ENCODE data around the gene KSR2.
"Not testable (repeated sequence)": the region's sequence is repeated elsewhere in the genome, so short reads cannot be mapped to it uniquely, and the experiment has no call there.

KSR2 gene

DNA sequence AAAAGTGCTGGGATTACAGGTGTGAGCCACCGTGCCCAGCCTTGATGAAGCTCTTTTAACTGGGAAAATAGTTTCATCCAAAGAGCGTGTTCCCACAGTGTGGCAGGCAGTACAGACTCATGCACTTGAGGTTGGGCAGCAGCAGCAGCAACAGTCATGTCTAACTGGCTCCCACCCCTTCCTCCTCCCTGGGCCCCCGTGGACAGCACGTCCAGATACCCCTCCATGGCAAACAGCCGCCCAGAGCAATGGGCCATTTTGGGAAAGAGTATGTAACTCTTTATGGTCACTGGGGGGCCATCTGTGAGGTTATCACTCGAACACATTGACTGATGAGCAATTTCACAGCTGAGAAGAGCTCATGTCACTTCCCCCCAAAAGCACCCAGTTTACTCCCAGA lies 328.3 kb downstream of the KSR2 start:
- DNase-seq (ENCODE audit: low read depth in 3 of 3), result no peak

DNA sequence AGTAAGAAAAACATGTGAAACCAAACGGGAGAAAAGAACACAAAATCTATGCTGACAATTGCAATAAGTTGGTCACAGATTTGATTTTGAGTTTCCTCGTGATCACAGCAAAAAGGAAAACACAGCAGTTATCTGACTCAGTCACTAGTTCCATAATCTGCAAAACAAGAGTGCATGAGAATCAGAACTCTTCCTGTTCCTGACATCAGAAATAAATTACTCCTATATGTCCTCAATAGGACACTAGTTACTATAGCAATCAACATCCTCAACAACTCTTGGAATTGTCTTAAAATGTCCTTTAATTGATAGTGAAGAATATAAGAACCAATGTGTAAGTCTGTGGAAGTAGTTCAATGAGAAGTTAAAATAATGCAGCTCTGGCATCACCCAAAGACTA lies 339.3 kb downstream of the KSR2 start:
- DNase-seq (ENCODE audit: low read depth in 3 of 3), result no peak

DNA sequence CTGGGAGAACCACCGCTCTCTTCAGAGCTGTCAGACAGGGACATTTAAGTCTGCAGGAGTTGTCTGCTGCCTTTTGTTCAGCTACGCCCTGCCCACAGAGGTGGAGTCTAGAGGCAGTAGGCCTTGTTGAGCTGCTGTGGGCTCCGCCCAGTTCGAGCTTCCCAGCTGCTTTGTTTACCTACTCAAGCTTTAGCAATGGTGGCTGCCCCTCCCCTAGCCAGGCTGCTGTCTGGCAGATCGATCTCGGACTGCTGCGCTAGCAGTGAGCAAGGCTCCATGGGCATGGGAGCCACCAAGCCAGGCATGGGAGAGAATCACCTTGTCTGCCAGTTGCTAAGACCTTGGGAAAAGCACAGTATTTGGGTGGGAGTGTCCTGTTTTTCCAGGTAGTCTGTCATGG lies 340.1 kb downstream of the KSR2 start:
- not testable (repeated sequence) for DNase-seq (ENCODE audit: low read depth in 3 of 3)

DNA sequence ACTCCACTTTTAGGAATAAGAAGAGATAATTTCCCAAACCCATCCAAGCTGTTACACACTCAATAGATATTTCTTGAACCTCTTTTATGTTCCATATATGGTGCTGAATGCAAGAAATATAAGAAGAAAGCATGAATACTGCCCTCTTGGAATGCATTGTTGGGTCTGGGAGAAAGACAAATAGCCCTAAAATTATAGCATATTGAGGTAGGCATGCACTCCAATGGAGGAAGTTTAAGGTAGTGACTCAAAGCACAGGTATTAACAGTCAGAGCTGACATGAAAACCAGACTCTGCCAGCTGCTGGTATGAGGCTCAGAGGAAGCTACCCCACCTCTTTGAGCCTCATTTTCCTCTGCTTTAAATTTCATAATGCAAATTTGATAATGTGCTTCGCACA lies 346.0 kb downstream of the KSR2 start:
- DNase-seq (ENCODE audit: low read depth in 3 of 3), result no peak

DNA sequence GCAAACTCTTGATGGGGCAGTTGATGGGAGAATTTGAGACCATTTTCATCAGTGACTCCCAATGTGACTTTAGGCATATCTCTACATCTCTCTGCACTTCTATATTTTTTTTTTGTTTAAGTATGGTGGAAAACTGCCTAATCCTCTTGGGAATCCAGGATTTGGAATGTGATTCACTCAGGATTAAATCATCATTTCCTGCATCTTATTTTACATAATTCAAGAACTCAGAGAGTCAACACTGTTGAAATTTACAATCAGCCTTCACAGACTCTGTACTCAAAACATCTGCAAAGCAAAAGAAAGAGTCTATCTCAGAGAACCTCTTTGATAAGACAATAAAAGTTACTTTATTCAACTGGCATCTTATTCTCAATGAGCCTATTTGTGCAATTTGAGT lies 346.7 kb downstream of the KSR2 start:
- DNase-seq (ENCODE audit: low read depth in 3 of 3), result no peak

DNA sequence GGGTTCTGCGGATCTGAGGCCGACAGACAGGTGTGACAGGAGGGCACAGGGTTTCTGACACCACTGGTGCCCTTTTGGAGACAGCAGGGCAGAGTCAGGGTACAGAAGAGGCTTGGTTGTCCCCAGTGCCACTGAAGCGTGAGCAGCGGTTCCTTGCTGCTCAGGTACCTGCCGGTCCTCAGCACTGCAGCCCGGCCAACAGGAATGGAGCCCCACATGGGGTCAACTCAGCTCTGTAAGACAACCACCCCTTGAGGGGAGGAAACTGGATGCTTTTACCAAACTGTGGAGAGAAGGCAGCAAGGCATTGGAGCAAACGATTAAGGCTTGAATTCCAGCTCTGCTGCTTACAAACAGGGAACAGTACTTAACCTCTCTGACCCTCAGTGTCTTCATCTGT lies 361.0 kb downstream of the KSR2 start:
- no peak for DNase-seq (ENCODE audit: low read depth in 3 of 3)

DNA sequence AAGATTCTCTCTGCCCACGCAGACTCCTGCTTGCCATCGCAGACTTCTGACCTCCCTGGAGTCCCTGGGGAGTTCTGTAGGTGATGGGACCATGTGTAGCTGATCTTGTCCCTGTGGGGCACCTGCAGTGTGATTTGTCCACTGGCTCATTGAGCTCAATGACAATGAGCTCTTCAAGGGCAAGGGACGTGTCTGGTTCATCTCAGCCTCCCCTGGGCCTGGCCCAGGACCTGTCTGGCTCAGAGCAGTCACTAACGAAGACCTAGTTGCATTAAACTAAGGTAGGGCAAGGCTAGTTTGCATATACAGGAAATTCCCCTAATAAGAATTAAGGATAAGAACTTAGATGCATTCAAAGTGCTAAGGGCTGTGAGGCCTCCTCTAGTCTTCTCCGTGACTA lies 361.8 kb downstream of the KSR2 start:
- no peak for DNase-seq (ENCODE audit: low read depth in 3 of 3)

DNA sequence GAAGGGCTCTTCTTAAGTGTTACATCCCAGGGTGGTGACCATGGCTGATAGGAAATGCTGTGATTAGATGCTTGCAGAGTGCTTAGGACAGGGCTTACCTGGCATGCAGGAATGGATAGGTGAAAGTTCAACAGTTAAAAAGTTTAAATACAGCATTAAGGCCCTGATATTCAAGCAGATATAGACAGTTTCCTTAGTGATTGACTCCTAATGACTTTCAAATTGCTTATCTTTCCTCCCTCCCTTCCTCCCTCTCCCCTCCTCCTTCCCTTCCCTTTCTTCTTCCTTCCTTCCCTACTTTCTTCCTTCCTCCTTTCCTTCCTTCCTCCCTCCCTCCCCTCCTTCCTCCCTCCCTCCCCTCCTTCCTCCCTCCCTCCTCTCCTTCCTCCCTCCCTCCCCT lies 362.8 kb downstream of the KSR2 start:
- no peak for DNase-seq (ENCODE audit: low read depth in 3 of 3)

DNA sequence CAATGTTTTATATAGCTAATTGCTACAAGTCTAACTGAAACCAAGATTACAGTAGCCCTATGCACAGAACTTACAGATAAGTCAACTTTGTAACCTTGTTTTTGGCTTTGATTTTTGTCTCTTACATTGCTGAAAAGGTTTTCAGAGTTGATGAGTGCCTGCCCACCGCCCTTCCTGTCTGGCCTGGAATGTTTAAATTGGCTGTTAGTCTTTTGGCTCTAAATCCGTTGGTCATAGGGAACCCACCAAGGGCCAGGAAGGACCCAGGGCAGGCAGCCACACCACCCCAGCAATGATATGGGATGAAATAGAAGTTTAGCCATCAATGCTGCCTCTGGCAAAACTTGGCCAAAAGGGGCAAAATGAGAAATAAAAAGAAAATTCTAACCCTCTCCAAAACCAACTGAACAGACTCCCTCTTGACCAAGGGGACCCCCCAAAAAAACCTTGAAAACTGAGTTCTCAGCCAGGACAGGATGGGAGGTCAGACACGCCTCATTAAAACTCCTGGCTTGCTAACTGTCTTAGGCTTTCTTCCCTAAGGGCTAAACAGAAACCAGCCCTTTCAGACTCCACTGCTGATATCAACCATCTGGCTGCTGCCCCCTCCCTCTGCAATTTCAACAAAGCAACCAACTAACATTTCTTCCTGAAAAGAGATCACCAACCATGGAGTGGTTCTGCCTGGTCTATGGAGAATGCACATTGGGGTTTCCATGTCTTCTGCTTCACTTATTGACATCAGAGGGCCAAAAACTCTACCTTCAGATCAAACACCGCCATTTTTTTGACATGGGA lies 365.3 kb downstream of the KSR2 start:
- no peak for DNase-seq (ENCODE audit: low read depth in 3 of 3)

DNA sequence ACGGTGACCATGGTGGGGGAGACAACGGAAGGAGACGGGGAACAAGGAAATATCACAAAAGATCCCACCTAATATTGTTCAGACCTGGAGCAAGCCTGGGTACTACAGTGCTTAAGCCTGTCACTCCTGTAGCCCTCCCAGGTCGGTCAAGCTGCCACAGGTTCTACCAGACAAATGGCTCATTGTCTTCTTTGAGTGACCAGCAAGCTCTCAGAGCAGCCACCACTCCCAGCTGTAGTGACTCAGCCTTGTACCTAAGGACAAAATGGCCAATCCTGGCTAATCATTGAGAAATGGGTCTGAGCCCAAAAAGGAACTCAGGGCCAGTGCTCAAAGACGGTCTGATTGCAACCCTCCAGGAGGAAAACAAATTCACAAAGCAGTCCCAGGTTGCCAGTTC lies 368.9 kb downstream of the KSR2 start:
- DNase-seq (ENCODE audit: low read depth in 3 of 3), result no peak

DNA sequence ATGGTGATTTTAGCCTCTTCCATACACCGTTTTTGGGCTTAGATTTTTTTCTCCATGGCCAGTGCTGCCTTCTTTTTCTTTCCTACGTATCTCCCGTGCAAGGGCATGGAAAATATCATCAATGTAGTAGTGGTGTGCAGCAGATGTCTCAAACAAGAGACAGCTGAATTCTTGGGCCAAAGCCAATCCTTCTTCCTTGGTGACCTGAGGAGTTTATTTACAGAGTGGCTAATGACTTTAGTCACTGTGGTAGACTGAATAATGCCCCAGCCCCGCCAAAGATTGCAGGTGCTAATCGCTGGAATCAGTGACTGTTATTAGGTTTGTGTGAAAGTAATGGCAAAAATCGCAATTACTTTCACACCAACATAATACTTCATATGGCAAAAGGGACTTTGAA lies 371.8 kb downstream of the KSR2 start:
- DNase-seq (ENCODE audit: low read depth in 3 of 3), result no peak

DNA sequence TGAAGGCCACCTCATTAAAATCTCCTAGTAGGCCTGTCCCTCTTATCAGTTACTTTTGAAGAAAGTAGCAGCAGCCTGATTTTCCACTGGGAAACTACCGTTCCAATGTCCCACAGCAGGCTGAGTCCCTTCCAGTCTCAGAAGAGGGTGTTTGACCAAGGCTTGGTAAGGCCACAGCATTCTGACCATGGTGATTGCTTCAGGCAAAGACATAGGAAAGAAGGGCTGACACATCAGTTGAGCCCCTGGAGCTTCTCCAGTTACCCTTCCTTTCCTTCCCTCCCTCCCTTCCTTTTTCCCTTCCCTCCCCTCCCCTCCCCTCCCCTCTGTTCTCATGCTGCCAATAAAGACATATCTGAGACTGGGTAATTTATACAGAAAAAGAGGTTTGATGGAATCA lies 373.0 kb downstream of the KSR2 start:
- DNase-seq (ENCODE audit: low read depth in 3 of 3), result no peak

DNA sequence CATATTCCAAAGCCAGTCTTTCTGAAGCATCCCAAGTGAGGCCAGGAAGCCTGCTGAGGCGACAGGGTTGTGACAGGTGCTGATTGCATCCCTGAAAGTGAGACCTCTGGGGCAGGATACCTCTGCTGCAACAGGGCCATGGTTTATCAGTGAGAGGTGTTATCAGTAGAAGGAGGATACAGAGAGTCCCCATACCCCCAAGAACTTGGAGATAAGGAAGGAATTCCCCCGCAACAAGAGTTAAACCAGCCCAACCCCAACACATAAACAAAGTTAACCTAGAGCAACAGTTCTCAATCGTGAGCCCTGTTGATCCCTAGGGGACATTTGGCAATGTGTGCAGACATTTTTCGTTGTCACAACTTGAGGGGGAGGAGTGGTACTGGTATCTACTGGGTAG lies 374.3 kb downstream of the KSR2 start:
- DNase-seq (ENCODE audit: low read depth in 3 of 3), result no peak

DNA sequence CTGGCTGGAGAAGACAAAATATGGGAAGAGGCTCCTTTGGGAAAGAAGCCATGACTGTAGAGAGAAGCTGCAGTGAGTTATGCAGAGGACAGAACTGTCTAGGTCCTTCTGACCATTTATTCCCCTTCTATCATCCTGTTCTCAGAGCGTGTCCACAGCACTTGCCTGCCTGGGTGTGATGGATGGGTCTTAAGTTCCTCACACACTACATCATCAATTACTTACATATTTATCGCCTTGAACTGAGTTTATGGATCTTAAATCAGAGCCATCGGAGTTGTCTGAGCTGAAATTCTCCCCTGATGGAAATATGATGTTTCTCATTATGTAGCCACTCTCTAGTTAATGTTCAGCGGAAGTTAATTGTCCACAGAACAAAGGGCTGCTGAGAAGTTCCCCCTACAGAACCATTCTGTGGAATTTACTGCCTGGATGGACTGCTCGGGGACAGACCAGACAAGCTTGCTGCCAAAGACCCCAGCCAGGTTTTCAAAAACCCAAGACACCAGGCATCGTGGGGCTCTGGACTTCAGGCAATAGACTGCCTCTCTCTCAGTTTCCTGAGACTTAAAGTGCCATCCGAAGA lies 374.9 kb downstream of the KSR2 start:
- DNase-seq (ENCODE audit: low read depth in 3 of 3), result no peak

DNA sequence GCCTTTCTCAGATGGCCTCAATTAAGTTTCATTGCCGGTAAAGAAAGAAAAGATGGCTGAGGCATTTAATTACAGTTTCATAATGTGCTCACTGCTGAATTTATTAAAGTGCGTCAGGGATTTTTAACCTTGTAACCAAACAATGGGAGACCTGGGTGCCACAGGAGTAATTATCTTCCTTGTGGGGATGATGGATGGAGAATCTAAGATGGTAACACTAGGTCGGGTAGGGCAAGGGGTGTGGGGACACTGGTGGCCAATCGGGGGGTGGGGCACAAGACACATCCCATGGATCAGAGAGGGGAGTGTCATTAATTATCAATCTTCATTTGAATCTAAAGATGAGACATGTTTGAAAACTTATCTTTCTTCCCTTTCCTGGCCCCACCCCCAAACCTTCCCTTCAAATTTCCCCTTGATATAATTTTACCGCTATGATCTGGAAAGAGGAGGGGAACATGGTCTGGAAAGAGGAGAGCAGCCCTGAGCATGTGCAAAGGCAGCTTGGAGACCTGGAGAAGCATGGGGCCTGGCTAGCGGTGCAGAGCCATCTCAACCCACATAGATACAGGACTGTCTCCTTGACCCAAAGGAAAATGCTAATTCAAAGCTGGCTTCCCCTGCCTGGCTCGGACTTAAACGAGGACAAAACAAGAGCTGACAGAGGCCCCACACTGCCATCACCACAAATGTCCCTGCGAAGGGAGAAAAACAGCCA lies 376.0 kb downstream of the KSR2 start:
- DNase-seq (ENCODE audit: low read depth in 3 of 3), result no peak

DNA sequence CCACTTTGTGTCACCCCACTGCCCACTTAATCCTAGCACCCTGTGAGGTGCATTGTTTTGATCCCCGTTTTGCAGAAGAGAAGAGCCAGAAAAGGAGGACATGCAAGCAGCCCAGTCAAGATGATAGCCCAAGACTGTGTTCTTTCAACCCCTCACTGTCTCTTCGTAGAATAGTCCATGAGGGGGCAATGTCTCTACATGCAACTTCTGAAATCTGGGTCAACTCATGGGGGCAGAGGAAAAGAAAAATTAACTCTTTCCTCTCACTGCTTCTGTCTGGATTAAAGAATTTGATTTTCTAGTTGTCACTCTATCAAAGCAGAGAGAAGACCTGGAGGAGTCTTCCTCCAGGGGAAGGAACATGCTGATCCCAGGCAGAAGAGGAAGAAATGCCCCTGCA lies 377.8 kb downstream of the KSR2 start:
- no peak for DNase-seq (ENCODE audit: low read depth in 3 of 3)

DNA sequence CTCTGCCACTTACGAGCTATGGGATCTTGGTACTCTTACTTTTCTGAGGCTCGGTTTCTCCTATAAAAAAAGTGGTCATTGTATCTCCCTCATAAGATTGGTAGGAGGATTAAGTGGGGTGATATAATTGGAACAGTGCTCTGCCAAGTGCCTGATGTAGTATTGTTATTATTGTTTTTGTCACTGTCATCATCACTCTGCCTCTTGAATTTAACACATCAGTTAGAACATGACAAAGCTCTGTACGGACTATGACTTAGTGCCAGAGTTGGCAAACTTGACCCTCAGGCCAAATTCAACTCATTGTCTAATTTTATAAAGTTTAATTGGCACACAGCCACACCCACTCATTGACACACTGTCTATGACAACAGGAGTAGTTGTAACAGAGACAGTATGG lies 378.4 kb downstream of the KSR2 start:
- DNase-seq (ENCODE audit: low read depth in 3 of 3), result no peak

DNA sequence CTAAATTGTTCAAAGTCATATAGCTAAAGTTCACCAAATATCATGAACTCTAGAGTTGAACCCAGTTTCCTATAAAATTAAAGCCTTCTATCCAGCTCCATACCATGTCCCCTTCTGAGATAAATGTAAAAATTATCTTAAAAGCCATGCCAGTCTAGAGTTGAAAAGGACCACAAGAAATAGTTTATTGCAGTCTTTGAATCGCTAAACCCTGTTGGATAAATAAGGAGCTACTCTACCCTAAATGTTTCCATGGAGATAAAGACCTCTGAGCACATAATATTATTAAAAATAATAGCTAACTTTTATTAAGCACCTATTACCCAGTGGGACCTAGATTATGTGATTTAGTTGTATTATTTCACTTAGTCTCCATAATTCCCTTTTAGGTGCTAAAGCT lies 379.8 kb downstream of the KSR2 start:
- DNase-seq (ENCODE audit: low read depth in 3 of 3), result no peak

DNA sequence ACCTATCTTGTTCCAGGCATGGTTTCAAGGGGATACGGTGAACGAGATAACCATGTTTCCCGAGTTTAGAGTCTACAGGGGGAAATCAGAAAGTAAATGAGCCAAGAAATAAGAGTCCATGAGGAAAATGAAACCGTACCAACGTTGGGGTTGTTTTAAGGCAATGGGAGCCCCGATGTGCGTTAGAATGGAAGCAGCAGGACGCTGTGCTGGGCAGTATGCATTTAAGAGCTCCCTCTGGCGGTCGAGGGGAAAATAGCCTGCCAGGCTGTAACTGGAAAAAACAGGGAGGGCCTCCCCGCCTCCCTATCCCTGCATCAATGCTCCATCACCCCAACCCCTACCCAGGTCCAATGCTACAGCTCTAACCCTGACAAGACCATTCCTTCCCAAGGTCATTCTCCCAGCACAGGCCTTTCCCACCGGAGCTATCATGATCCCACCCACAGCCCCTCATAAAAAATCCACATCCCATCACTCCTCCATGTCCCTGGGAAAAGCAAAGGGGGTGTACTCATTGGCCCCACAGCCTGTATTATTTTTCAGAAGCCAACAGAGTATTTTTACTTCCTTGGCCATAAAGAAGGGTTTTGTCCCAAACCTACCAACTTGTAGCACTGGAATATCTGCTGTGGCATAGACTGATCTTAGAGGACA lies 381.0 kb downstream of the KSR2 start:
- DNase-seq (ENCODE audit: low read depth in 3 of 3), result peak in 2 of 3 experiments; percentile 6 to 7

DNA sequence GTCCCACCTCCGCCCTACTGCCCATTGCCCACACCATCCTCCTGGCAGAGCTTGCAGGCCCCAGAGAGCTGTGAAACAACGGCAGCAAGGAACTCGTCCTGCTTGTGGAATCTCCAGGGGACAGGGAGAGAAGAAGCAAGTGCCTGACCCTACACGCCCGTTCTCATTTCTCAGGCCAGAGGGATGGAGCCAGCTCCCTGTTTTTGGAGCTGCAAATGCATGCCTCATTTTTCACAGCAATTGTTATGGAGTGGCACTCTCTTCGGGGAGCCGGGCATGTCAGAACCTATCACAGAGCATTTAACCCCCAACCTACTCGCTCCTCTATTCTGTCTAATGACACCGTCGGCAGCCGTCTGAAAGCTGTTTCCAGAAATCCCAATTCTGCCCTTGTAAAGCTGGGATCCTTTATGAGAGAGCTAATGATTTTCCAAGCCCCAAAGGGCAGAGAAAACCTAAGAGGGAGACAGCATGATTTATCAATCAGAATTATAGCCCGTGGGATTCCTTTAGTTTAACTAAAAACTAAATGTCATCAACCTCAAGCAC lies 385.0 kb downstream of the KSR2 start:
- DNase-seq (ENCODE audit: low read depth in 3 of 3), result no peak

DNA sequence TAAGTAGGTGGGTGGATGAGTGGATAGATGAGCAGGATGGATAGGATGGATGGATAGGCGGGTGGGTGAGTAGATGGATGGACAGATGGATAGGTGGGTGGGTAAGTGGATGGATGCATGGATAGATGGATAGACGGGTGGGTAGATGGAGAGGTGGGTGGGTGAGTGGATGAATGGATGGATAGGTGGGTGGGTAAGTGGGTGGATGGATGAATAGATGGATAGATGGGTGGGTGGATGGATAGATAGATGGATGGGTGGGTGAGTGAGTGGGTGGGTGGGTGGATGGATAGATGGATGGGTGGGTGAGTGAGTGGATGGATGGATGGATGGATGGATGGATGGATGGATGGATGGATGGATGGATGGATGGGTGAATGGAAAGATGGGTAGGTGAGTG lies 385.7 kb downstream of the KSR2 start:
- no peak for DNase-seq (ENCODE audit: low read depth in 3 of 3)

DNA sequence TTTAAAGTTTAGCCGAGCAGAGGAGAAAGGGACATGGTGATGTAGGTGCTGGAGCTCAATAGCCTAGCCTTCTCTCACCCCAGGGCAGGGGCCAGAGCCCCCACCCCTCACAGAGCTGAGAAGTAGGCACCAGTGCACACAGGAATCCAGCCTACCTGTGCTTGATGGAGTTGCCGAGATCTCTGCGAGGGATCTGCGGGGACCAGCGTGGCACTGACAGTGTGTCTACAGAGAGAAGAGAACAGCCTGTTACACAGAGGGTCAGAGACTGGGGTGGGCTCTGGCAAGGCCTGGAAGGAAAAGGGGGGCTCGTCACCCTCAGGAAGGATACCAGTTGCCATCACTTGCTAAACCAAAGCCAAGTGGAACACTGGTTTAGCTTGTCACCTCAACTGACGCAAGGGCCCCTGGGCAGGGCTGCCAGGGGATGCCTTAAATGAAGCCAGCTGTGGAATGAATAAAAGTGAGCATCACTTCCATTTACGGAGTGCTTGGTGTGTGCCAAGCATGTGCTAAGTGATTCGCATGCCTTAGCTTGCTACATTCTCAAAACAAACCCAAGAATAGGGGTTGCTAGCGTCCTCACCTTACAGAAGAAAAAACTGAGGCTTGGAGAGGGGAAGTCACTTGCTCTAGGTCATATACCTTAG lies 386.5 kb downstream of the KSR2 start:
- DNase-seq (ENCODE audit: low read depth in 3 of 3), result no peak
